Adipocyte (in vitro differentiated cells): Measurements from ENCODE around the gene AMPD3.

Source experiments
- DNase-seq: peaks from one replicate; pipeline ENCODE4 v3.0.0-alpha.2; 2015; ENCODE audit warnings: low read depth
- H3K27me3 ChIP-seq: replicated peaks from 2 replicates; pipeline ENCODE4 v1.7.0; 2013; ENCODE audit warnings: mild to moderate bottlenecking, low read length, moderate library complexity; ENCODE audit not compliant: control insufficient read depth, insufficient read depth
- H3K36me3 ChIP-seq: 2 replicates; pipeline ENCODE4 v1.7.0; 2013; ENCODE audit warnings: low read length, mild to moderate bottlenecking, moderate library complexity; ENCODE audit not compliant: control insufficient read depth, insufficient read depth, severe bottlenecking
- H3K4me1 ChIP-seq: 2 replicates; pipeline ENCODE4 v1.7.0; 2013; ENCODE audit warnings: mild to moderate bottlenecking, low read length, moderate library complexity; ENCODE audit not compliant: control insufficient read depth, insufficient read depth
- H3K4me3 ChIP-seq: 2 replicates; pipeline ENCODE4 v1.7.0; 2013; ENCODE audit warnings: mild to moderate bottlenecking, low read length, moderate library complexity
- H3K9ac ChIP-seq: 2 replicates; pipeline ENCODE4 v1.7.0; 2013; ENCODE audit warnings: mild to moderate bottlenecking, low read length, moderate library complexity
- H3K9me3 ChIP-seq: 2 replicates; pipeline ENCODE4 v1.7.0; 2013; ENCODE audit warnings: mild to moderate bottlenecking, low read length, moderate library complexity; ENCODE audit not compliant: control insufficient read depth

AMPD3 gene

DNA sequence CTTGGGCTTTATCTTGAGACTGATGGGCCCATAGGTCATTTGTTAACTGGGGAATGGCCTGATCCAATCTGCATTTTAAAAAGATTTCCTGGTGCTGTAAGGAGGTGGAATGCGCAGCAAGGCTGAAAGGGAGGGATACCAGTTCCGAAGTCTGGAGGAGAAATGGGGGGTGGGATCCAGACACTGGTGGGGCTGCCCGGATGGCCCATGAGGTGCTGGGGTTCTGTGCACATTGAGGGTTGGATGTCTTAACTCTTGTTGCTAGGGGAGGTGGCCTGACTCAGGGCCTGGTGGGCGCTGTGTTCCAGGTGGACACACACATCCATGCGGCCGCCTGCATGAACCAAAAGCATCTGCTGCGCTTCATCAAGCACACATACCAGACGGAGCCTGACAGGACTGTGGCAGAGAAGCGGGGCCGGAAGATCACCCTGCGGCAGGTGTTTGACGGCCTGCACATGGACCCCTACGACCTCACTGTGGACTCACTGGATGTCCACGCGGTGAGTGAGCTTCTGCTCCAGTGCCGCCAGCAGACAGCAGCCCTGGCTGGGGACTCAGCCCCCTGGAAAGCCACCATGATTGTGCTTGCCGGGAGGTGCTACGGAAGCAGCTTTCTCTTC is 38.1 kb downstream of the AMPD3 start:
- H3K4me1 ChIP-seq: peaks cover 25% of the 10 kb centered on the region
- no peak overlapping the region for H3K4me3 ChIP-seq
- H3K9ac ChIP-seq: no peak overlapping the region
- H3K27me3 ChIP-seq: no peaks in the 10 kb centered on the region
- H3K36me3 ChIP-seq: peaks cover 40% of the 10 kb centered on the region
- H3K9me3 ChIP-seq: no peaks in the 10 kb centered on the region
- DNase-seq: no peak

DNA sequence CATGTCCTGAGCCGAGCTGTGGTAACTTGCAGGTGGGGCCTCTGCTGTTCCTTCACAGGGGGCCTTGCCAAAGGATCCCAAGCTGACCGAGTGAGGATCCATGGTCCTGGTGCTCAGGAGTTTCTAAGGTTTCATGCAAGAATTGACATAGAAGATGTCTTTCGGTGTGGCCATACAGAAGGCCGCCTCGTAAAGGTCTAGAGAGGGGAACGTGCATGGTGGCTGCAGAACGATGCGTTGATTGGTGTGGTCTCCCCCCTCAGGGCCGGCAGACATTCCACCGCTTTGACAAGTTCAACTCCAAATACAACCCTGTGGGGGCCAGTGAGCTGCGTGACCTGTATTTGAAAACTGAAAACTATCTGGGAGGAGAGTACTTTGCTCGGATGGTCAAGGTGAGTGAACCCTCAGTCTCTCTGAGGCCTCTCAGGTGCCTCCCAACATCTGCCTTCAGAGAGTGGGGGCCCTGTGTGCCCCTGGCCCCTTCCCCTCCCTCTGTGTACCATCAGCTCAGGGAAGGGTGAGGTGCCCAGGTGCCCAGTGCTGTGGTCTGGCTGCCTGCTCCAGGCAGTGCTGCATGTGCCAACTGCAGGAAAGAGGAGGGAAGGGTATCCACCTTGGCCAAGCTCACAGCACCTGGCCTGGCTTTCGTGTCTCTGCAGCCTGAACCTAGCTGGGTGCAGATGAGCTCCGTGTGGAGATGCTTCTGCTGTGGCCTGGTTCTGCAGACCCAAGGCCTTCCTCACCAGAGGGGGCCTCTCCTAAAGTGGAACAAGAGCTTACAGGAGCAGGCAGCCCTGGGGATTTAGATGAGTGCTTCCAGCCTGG is 39.8 kb downstream of the AMPD3 start:
- Histone ChIP-seq H3K27me3 (no peaks in the 10 kb centered on the region), H3K4me3 (no peak overlapping the region)

DNA sequence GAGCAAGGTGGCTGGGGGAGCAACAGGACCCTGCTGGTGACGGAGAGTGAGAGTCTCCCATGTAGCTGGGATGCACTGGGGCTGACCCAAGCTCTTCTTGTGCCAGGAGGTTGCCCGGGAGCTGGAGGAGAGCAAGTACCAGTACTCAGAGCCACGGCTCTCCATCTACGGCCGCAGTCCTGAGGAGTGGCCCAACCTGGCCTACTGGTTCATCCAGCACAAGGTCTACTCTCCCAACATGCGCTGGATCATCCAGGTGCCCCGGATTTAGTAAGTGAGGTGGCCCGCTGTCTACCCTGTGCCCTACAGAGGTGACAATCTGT is 40.4 kb downstream of the AMPD3 start:
- no peaks in the 10 kb centered on the region for H3K27me3 ChIP-seq
- H3K4me3 ChIP-seq: no peak overlapping the region
- no peak overlapping the region for H3K9ac ChIP-seq
- H3K9me3 ChIP-seq: no peaks in the 10 kb centered on the region
- H3K36me3 ChIP-seq: peaks cover 54% of the 10 kb centered on the region
- H3K4me1 ChIP-seq: peaks cover 26% of the 10 kb centered on the region
- no peak for DNase-seq

More for the DNA sequence above, 39.8 kb downstream of the AMPD3 start:
- DNase-seq: no peak
- Histone ChIP-seq H3K9me3 (no peaks in the 10 kb centered on the region), H3K36me3 (peaks cover 49% of the 10 kb centered on the region), H3K9ac (no peak overlapping the region), H3K4me1 (peaks cover 32% of the 10 kb centered on the region)

DNA sequence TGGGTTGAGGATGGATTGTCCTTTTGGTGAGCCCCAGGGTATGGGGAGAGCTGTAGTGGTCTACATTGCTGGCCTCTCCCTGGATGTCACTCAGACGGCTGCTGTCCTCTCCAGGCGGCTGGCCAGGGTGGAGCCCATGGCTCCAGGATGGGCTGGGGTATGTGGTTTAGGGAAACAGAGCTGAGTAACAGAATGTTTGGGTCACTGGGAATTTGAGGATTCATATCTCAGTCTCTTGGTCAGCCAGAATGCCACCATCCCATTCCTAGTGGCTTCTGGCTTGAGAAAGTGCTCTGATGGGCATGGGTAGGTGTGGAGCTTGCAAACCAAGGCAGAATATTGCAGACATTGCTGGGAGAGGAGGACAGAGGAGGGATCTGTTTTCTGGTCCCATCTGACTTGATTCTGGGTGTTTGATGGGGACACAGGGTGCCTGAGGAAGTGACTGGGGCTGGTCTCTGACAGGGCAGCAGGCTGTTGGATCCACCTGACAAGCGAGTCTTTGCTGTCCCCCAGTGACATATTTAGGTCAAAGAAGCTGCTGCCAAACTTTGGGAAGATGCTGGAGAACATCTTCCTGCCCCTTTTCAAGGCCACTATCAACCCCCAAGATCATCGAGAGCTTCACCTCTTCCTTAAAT is 41.4 kb downstream of the AMPD3 start:
- Histone ChIP-seq H3K4me3 (no peak overlapping the region), H3K9me3 (no peaks in the 10 kb centered on the region), H3K27me3 (no peaks in the 10 kb centered on the region), H3K4me1 (peaks cover 16% of the 10 kb centered on the region), H3K36me3 (peaks cover 61% of the 10 kb centered on the region), H3K9ac (no peak overlapping the region)
- no peak for DNase-seq

DNA sequence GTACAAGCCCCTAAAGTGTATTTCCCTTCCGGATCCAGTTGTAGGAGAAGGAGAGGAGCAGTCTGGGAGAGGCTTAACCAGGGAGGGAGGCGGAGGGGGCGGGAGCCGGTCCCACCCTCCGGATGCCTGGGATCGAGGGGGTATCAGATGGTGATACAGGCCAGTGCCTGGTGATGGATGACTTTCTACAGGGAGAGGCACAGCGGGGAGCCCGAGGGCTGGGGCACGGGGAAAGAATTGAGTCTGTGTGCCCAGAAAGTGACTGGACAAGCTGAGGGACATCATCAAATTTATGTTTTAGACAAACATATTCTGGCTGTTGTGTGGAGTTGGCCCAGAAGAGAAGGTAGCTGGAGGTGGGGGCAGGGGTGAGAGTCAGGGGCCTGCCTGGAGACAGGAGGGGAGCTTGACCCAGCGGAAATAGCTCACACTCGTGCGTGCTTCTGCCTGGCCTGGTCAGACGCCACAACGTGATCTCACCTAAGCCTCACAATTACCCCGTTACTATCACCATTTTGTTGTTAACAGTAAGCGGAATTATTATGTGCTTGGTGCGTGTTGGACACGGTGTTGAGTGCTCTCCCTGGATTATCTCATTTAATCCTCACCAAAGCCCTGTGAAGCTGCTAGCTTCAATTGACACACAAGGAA is 42.4 kb downstream of the AMPD3 start:
- Histone ChIP-seq H3K27me3 (no peaks in the 10 kb centered on the region), H3K4me1 (peaks cover 7% of the 10 kb centered on the region), H3K9me3 (no peaks in the 10 kb centered on the region), H3K9ac (no peak overlapping the region), H3K36me3 (peaks cover 72% of the 10 kb centered on the region), H3K4me3 (no peak overlapping the region)
- no peak for DNase-seq

DNA sequence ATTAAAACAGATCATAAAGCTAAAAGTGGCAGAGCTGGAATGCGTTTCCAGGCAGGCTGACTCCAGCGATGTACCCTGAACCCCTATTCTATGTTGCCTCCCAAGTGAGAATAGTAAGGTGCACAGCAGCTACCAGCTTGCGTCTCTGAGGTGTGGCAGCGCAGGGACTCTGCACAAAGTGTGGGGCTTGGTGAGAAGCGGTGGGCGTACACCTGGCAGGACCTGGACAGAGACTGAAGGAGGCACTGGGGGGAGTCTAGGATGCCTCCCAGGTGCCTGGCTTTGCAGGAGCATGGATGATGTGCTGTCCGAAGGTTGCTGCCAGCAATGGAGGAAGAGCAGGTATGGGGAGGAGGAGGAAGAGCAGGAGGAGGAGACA is 42.9 kb downstream of the AMPD3 start:
- Histone ChIP-seq H3K27me3 (no peaks in the 10 kb centered on the region), H3K9me3 (no peaks in the 10 kb centered on the region), H3K4me1 (peaks cover 7% of the 10 kb centered on the region), H3K36me3 (peaks cover 77% of the 10 kb centered on the region), H3K9ac (no peak overlapping the region), H3K4me3 (no peak overlapping the region)
- DNase-seq: no peak

DNA sequence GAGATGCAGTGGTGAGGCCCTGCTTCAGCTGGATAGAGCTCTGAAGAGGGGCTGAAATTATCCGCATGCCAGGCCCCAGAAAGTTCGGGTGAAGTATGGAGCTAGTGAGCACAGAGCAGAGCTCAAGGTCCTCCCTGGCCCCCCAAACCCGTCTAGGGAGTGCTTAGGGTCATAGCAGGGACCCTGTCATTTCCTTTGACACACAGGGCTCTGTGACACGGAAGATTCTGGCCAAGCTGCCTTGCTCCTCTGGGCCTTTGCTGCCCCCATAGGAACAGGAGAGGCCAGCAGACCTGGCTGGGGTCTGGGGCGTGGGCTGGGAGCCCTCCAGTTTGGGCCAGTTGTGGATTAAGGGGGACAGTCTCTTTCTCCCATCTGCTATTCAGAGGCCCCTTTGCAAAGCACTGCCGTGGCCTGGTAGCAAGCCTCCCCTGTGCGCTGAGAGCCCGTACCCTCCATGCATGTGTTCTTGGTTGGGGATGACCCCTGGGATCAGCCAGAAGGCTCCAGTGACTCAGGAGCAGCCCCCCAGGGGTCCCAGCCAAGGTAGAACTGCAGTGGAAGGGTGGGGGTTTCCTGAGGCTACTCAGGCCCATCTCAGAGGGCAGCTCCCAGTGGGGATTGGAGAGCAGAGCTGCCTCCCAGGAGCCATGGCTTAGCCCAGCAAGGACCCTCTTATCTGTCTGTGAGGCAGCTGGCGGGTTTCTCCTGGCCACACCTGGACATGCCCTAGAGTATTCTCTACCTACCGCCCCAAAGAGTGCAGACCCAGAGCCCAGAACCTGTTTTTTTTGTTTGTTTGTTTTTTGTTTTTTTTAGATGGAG is 43.6 kb downstream of the AMPD3 start:
- DNase-seq: no peak
- Histone ChIP-seq H3K9me3 (no peaks in the 10 kb centered on the region), H3K4me3 (no peak overlapping the region), H3K9ac (no peak overlapping the region), H3K36me3 (peaks cover 79% of the 10 kb centered on the region), H3K4me1 (peaks cover 7% of the 10 kb centered on the region), H3K27me3 (no peaks in the 10 kb centered on the region)

DNA sequence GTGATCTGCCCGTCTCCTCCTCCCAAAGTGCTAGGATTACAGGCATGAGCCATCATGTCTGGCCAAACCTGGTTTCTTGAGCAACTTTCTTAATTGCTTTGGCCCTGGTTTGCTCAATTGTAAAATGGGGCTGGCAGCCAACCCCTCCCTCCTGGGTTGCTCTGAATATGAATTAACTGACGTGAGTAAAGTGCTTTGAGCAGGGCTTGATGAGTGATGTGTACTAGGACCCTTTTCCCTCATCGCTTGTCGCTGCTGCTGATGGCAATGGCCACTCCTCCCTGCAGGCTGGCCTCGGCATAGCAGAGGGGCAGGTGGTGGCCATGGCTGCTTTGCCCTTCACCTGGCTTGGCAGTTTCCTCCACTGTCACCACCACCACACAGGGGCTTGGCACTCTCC is 44.4 kb downstream of the AMPD3 start:
- Histone ChIP-seq H3K9me3 (no peaks in the 10 kb centered on the region), H3K27me3 (no peaks in the 10 kb centered on the region), H3K4me3 (no peak overlapping the region), H3K9ac (no peak overlapping the region), H3K36me3 (peaks cover 81% of the 10 kb centered on the region), H3K4me1 (peaks cover 7% of the 10 kb centered on the region)
- DNase-seq: peak; percentile 8

DNA sequence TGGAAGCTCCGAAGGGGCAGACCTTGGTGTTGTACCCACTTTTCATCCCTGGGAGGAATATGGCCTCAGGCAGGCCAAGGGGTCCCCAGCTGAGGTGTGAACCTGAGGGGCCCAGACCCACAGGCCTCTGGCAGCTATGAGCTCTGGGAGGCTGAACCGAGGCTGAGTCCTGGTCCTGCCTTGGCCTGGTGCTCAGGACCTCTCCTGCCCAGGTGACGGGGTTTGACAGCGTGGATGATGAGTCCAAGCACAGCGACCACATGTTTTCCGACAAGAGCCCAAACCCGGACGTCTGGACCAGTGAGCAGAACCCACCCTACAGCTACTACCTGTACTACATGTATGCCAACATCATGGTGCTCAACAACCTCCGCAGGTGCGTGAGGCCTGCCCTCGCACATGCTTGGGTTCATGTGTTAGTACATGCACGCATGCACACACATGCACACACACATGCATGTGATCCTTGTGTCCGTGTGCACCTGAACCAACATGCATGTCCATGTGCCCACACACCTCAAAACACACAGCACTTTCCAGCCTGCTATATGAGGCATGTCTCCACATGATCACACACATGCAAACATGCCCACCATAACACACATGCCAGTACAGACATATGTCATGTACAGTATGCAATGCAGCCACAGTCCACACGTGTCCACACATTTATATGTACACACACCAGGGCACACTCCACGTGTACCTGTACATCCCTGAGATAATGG is 45.0 kb downstream of the AMPD3 start:
- no peak overlapping the region for H3K4me3 ChIP-seq
- no peak for DNase-seq
- H3K27me3 ChIP-seq: no peaks in the 10 kb centered on the region
- peaks cover 7% of the 10 kb centered on the region for H3K4me1 ChIP-seq
- H3K9ac ChIP-seq: no peak overlapping the region
- no peaks in the 10 kb centered on the region for H3K9me3 ChIP-seq
- peaks cover 81% of the 10 kb centered on the region for H3K36me3 ChIP-seq
